Measurements from ENCODE around the gene SDR42E2. TPM values are rescaled to one million over a fixed set of nuclear protein-coding genes. Genes with fewer than 3 reads are reported as not detected.

The SDR42E2 gene
- polyA plus RNA-seq, 2 of the 4 experiments (the other 2 are of a cell fraction): not detected

DNA sequence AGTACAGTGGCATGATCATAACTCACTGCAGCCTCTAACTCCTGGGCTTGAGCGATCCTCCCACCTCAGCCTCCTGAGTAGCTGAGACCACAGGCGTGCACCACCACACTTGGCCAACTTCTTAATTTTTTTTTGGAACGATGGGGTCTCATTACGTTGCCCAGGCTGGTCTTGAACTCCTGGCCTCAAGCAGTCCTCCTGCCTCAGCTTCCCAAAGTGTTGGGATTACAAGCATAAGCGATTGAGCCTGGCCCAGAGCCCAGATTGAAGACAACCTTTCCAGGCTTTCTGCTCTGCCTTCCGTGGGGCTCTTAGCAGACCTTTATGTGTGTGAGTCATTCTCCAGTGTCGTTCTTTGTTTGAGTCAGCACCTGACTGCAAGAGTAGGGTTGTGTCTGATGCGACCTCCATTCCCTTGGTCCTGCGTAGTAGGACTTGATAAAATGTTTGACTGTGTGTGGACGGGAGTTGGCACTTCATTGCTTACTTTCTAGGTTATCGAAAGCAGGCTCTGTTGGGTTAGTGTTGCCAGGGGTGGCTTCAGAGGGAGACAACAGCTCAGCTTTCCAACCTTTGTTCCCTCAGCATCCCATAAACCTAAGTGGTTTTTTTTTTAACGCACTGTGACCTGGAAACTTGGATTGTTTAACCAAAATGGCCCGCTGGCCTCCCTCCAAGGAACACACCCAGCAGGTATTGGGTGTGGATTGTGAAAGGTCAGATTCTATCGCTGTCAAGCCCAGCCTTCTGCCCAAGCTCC is 70.2 kb downstream of the SDR42E2 start:
- TF ChIP-seq NPAS2 (CRISPR knock-in tag; IDR thresholded peaks at IDR 0.05; ENCODE audit: borderline replicate concordance) (no peak), FOSL2 (IDR thresholded peaks at IDR 0.05) (peak; percentile 73), FOSL2 (CRISPR knock-in tag; IDR thresholded peaks at IDR 0.05) (peak; percentile 87), JUNB (IDR thresholded peaks at IDR 0.05) (peak; percentile 23; the same call in 1 of the 2 replicates), MAX (IDR thresholded peaks at IDR 0.05) (peak; percentile 49; the same call in 1 of the 2 replicates), JUN (IDR thresholded peaks at IDR 0.05) (peak in 1 of 2 experiments; percentile 59; a peak in 1 of 5 replicates), GATA3 (IDR thresholded peaks at IDR 0.05; ENCODE audit: borderline replicate concordance) (peak; percentile 81), RFX5 (IDR thresholded peaks at IDR 0.05) (0 out of 2 replicates have a peak, but pooled peaks have one; percentile 24), MAFK (IDR thresholded peaks at IDR 0.05; ENCODE audit: partially characterized antibody) (peak; percentile 81), BCL3 (IDR thresholded peaks at IDR 0.05) (0 out of 3 replicates have a peak, but pooled peaks have one; percentile 34), RAD21 (conservative IDR thresholded peaks at IDR 0.05 in 1 of 2, IDR thresholded peaks at IDR 0.05 in 1 of 2) (0 out of 5 replicates have a peak, but pooled peaks of 1 of the 2 experiments have one; percentile 7), MYC (IDR thresholded peaks at IDR 0.05; ENCODE audit: borderline replicate concordance, low read length) (no peak), CTCF (IDR thresholded peaks at IDR 0.05) (no peak), EP300 (IDR thresholded peaks at IDR 0.05) (peak in 1 of 2 experiments; percentile 31; a peak in 1 of 5 replicates), BHLHE40 (IDR thresholded peaks at IDR 0.05; ENCODE audit: low read depth, low read length) (no peak), CEBPB (IDR thresholded peaks at IDR 0.05) (peak in 1 of 2 experiments; percentile 64; a peak in 1 of 4 replicates), POLR2AphosphoS2 (conservative IDR thresholded peaks at IDR 0.05; ENCODE audit: low read length) (no peak)
- TF ChIP-seq, protein P1, sequence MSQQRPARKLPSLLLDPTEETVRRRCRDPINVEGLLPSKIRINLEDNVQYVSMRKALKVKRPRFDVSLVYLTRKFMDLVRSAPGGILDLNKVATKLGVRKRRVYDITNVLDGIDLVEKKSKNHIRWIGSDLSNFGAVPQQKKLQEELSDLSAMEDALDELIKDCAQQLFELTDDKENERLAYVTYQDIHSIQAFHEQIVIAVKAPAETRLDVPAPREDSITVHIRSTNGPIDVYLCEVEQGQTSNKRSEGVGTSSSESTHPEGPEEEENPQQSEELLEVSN (IDR thresholded peaks at IDR 0.05; ENCODE audit: borderline replicate concordance, low read depth): no peak
- Histone ChIP-seq H3K4me1 (peaks cover 34% of the 10 kb centered on the region), H3K27ac (peak overlapping the region; percentile 64 to 82), H3K4me3 (peak overlapping the region; percentile 16; the same call in 1 of the 3 replicates), H3K4me2 (peak overlapping the region; percentile 65), H3K9me3 (no peaks in the 10 kb centered on the region)
- 16% methylated on average over 14 of the region's 14 CpGs for WGBS (ENCODE audit: missing lambda C conversion rate)
- FAIRE-seq (peak; percentile 73), ATAC-seq (peak; percentile 95), DNase-seq (ENCODE audit: low read depth in 1 of 2, low spot score in 1 of 2) (peak; percentile 87 to 95)
- POLR2A ChIA-PET: interaction anchor here (2.2 kb wide), 1 partner anchor 26 kb away, joined by 16 read pairs; the partner anchor contains the start of gene EEF2K
- CTCF ChIA-PET: interaction anchor here (0.7 to 1.7 kb wide), 7 partner anchors 10 to 68 kb away, joined by 3 to 5 read pairs (median 3); partner anchors contain the start of gene EEF2K

GRCh38 chr16:22233037-22233372 is 70.7 kb downstream of the SDR42E2 start:
- H3K4me3 ChIP-seq: 0 out of 3 replicates have a peak overlapping the region, but pooled peaks have one; percentile 2
- FAIRE-seq (no peak), ATAC-seq (peak; percentile 62 to 69; a peak in 4 of 6 replicates), DNase-seq (ENCODE audit: low read depth in 1 of 2, low spot score in 1 of 2) (no peak)
- H3K4me1 ChIP-seq: peaks cover 34% of the 10 kb centered on the region
- POLR2A ChIA-PET: interaction anchor here (2.2 kb wide), 1 partner anchor 27 kb away, joined by 16 read pairs; the partner anchor contains the start of gene EEF2K
- TF ChIP-seq BCL3 (IDR thresholded peaks at IDR 0.05) (no peak), EP300 (IDR thresholded peaks at IDR 0.05) (peak in 1 of 2 experiments; percentile 5; a peak in 1 of 5 replicates)
- CTCF ChIA-PET: interaction anchor here (0.6 to 1.7 kb wide), 5 partner anchors 10 to 68 kb away, joined by 3 to 5 read pairs (median 4); no protein-coding TSS in a partner anchor
- H3K9me3 ChIP-seq: no peaks in the 10 kb centered on the region
- H3K4me2 ChIP-seq: peak overlapping the region; percentile 65
- WGBS (ENCODE audit: missing lambda C conversion rate): 12% methylated on average over 6 of the region's 6 CpGs
- H3K27ac ChIP-seq: peak overlapping the region; percentile 64 to 82

All from A549 (cell line).